Tongue (tissue), 2 donors: ENCODE data around the gene SPATS2. TPM values are rescaled to one million over a fixed set of nuclear protein-coding genes. Genes with fewer than 3 reads are reported as not detected.
"Not testable (repeated sequence)": the region's sequence is repeated elsewhere in the genome, so short reads cannot be mapped to it uniquely, and the experiment has no call there.

Experiments used
- DNase-seq: peaks from one replicate; pipeline ENCODE4 v3.0.0-alpha.2; 2015
- total RNA-seq: library from RNA; depleted of rRNA; stranded (reverse); fragments of >200 nt; gene quantifications from one replicate; pipeline ENCODE4 v1.2.3, GENCODE V29; 2014

Gene SPATS2
- total RNA-seq, 1 donor from 2014 or later: 28.7 TPM

DNA sequence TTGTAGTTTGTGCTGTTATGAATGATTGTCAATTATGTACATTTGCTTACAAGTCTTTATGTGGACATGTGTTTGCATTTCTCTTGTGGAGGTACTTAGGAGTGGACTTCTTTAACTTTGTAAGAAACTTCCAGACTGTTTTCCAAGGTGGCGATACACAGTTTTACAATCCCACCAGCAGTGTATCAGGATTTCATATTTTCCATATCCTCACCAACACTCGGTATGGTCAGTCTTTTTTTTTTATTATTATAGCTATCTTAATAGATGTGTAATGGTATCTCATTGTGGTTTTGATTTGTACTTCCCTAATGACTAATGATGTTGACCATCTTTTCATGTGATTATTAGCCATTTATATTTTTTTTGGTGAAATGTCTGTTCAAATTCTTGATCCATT lies 97.9 kb downstream of the SPATS2 start:
- DNase-seq: no peak

DNA sequence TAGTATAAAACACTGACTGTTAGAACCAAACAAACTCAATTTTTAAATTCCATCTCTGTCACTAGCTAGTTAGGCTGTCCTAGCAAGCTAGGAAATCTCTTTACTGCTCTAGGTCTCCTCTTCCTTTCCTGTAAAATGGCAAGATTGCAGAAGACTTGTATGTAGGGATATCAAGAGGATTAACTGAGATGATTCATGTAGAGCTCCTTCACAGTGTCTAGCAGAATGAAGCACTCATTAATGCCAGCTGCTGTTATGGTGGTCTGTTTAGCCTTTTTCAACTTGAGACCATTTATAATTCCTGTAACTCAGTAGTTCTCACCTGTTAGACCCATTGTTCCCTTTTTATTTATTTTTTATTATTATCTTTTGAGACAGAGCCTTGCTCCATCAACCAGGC lies 103.7 kb downstream of the SPATS2 start:
- no peak for DNase-seq

DNA sequence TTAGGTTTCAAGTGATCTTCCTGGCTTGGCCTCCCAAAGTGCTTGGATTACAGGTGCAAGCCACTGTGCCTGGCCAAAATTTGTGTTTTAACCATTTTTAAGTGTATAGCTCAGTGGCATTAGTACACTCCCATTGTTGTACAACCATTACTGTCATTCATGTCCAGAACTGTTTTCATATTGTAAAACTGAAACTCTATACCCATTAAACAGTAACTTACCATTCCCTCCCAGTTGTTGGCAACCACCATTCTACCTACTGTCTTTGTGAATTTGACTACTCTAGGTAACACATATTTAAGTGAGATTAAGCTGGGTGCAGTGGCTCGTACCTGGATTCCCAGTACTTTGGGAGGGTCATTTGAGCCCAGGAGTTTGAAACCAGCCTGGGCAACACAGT lies 104.3 kb downstream of the SPATS2 start:
- no peak for DNase-seq

DNA sequence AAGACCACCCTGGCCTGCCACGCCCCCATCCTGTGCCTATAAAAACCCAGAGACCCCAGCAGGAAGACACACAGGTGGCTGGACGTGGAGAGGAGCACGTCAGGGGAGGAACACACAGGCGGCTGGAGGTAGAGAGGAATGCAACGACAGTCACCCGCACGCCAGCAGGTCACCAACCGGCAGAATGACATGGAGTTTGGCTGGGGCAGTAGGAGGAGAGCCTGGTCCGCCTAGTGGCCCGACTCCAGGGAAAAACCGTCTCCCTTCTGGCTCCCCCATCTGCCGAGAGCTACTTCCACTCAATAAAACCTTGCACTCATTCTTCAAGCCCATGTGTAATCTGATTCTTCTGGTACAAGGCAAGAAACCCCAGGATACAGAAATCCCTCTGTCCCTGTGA lies 108.8 kb downstream of the SPATS2 start:
- no peak for DNase-seq

DNA sequence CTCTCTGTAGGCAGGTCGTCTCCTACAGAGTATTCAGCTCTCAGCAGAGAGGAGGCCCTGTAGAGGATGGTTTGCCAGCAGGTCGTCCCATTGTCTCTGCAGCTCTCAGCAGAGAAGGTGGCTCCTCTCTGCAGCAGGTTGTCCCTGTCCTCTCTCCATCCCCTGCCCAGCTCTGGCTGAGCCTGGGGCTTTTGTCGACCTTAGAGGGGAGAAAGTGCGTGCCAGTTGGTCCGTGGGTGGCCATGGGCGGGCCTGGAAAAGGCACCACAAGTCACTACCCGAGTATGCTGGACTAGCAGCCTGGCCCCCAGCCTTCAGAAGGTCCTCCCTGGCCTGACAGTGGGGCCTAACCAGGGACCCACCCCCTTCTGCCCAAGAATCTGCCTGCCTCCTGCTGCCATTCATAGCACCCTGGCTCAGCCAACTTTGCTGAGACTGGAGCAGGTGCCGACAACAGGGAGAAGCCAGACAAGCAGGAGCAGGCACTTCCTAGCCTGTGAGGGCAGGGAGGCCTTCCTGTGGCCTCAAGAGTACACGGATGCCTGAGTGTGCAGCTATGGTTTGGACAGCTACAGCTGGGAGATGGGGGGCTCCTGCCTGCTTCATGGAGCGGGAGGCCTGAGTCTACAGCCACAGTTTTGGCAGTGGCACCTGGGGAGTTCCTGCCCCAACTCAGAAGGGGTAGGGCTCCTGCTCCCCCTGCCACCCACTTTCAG lies 111.8 kb downstream of the SPATS2 start:
- DNase-seq: peak; percentile 6

DNA sequence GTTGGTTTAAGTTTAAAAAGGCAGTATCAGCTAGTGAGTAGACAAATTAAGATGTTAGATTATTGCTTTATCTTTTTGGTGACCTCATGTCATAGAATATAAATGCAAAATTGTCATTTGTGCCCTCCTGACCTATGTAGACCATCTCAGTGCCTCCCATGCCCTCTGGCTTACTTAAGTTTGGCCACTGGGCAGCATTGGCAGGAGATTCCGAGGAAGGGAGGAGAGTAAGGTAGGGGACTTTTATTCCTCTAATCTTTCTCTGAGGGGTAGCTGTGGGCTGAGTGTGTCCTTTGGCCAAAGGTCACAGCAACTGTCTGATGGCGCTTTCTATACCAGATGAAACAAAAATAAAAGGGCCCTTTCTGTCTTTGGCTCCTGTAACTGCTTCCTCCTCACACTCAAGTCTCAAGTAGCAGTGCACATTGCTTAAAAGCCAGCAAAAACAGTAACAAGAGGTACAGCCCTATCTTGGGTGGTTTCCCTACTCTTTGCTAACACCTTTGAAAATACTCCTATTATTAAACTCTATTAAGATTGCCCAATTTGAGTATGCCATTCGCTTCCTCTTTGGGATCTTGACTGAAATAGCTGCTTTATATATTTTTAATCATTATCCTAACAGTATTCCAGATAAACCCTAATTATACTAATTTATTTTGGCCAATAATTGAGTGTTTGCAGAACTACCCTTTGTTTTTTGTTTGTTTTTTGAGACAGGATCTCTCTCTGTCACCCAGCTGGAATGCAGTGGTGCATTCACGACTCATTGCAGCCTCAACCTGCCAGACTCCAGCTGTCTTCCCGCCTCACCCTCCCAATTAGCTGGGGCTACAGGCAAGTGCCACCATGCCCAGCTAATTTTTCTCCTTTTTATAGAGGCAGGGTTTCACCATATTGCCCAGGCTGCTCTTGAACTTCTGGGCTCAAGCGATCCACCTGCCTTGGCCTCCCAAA lies 115.1 kb downstream of the SPATS2 start:
- DNase-seq: no peak

DNA sequence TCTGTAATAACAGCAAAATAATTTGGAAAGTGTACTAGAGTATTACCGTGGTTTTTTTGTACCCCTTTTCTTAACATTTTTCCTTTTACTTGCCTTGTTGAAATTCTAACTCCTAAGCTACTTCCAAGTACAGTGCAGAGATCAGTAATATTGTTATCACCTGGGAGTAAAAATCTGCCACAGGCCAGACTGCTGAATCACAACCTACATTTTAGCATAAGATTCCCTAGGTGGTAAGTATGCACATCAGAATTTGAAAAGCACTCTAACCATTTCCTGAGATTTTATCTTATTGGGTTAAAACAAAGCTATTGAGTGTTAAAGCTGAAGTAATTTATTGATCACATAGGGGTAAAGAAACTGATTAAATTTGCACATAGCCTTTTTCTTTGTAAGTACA lies 116.4 kb downstream of the SPATS2 start:
- no peak for DNase-seq

DNA sequence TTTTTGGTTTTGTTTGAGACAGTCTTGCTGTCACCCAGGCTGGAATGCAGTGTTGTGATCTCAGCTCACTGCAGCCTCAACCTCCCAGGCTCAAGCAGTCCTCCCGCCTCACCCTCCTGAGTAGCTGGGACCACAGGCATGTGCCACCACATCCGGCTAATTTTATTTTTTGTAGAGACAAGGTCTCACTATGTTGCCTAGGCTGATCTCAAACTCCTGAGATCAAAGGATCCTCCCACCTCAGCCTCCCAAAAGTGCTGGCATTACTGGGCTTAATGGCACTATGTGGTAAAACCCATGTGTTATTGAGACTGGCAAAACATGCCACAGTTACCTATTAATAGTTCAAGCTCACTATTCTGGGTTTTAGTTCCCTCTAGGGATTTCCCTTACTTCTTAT lies 120.3 kb downstream of the SPATS2 start:
- no peak for DNase-seq

DNA sequence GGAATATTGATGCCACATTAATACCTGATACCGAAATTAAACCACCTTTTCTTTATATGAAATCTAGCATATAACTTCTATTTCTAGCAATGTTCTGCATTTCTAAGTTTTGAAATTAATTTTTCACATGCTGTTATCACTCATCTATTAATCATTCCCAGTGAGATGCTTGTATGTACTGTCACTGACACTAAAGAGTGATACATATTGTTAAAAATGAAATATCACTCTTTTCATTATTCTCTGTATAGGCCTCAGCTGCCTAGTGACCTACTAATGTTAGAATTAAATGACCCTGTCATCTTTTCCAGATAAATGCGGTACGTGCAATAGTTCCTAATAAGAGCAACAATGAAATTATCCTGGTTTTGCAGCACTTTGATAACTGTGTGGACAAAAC lies 121.9 kb downstream of the SPATS2 start:
- no peak for DNase-seq

DNA sequence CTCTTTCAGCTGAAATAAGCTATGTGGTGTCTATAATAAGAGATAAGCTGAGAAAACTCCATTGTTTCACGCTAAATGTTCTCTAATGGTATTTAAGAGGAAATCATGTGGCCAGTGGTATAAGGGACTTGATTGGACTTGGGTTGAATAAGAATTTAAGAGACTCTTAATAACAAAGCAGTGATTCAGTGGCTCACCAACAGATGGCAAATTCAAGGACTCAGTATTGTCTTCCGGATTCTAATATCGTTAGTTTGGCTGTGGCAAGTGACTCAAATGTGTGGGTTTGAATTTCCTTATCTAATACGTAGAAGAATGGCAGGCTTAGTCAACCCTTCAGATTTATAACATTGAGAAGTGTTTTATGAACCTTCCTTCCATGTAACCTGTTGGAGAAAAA lies 122.5 kb downstream of the SPATS2 start:
- no peak for DNase-seq

DNA sequence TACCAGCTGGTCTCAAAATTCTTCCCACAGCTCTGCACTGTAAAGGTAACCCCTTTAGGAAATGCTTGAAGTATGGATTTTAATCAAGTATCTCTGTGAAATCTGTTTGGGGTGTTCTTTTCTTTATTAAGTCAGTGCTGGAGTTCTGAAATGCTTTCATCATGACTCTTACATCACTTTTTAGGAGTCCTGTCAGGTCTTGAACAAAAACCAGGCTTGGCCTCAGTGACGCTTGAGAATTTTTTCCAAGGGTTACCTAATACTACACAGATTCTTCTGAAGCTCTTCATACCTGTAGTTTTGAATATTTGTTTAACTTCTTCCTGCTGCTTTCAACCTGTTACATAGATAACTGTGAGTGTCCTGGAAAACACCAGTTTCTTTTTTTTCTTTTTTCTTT lies 124.6 kb downstream of the SPATS2 start:
- no peak for DNase-seq

DNA sequence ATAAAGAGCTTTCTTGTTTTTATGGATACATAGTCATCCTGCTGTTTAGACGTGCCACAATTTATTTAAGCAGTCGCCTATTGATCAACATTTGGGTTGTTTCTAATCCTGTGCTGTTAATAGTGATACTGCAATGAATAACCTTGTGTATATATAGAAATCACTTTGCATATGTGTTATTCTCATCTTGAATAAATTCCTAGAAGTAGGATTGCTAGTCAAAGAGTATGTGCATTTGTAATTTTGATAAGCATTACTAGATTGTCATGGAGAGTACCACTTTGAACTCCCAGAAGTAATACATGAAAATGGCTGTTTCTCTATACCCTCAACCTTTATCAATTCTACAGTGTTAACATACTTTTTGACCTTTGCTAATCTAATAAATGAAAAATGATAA lies 126.6 kb downstream of the SPATS2 start:
- DNase-seq: no peak

DNA sequence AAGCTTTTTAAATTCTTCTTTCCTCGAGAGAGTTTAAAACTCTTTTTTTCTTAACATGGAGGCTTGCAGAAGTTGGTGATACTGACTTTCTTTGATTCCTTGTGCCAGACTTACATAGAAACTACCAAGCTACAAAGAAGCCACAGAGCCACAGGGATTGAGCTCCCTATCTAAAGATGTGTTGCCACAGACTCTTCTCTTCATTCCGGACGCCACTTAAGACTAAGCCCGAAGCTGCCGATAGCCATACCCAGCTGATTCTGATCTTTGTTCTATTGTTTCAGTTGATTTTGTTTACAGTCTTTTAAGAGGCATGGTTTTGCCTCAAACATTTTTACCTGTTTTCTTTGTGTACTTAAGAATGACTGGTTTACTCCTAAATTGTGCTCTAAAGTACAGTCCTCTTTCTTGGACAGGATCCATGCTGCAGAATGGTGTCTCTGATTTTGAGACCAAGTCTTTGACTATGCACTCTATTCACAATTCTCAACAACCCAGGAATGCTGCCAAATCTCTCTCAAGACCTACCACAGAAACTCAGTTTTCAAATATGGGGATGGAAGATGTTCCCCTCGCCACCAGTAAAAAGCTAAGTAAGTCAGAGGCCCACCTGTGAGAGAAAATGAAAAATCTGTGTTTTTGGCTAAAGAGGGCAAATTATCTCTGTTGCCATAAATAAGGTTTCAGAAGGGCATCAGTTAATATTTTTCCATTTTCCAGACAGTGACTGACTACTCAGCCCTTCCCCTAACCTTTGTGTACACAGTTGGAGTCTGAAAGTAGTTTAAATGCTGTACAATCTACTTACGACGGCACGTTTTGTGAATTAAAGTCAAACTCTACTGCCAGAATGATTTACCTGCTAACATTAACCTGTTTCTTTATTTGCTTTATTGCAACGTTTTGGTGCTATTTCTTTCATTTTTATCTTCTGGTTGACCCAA lies 129.4 kb downstream of the SPATS2 start:
- no peak for DNase-seq

DNA sequence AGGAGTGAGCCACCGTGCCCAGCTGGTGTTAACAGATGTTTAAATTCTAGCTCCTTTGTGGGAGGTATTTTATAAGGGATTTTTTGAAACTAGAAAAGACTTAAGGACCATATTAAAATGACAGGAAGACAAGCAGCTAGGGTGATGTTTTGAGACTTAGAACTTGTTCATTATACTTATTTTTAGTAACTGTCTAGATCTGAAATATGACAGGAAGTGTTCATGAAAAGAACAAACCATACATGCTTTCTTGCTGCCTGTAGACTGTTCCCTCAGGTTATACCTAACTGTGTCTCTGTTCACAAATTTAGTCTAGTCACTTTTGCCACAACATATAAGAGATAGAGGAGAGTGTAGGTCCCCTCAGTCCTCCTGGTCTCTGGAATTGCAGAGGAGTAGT lies 134.6 kb downstream of the SPATS2 start:
- no peak for DNase-seq

DNA sequence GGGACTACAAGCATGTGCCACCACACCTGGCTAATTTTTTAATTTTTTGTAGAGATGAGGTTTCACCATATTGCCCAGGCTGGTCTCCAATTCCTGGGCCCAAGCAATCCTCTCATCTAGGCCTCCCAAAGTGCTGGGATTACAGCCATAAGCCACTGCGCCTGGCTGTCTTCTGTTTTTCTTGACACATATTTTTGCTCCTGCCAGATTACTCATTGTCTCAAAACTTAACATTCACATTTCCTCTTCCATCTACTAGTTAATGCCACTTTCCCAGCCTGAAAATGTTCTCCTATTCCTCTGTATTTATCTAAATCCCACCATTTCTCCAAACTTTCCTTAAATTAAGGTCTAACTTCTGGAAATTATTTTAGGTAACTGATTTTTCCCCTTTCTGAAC lies 135.3 kb downstream of the SPATS2 start:
- DNase-seq: no peak

DNA sequence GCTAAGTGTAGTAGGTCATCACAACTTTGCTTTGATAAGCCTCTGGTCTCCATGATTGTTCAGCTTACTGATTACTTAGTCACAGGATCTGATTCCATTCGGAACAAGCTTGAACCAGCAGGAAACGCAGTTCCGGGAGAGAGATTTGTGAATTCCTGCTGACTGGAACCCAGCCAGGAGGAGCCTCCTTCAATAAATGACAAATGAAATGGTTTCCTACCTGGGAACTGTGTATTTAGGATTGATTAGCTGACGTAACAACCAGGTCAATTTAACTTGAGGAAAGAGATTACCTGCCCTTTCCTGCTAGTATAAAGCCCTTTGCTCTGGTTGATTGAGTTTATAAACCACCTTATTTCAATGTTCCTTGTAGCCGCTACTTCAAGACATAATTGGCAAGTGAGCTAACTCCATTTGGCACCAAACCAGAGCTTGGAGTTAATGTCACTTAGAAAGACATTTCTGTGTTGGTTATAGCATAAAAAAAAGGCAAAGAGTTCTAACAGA lies 136.5 kb downstream of the SPATS2 start:
- DNase-seq: peak; percentile 21

DNA sequence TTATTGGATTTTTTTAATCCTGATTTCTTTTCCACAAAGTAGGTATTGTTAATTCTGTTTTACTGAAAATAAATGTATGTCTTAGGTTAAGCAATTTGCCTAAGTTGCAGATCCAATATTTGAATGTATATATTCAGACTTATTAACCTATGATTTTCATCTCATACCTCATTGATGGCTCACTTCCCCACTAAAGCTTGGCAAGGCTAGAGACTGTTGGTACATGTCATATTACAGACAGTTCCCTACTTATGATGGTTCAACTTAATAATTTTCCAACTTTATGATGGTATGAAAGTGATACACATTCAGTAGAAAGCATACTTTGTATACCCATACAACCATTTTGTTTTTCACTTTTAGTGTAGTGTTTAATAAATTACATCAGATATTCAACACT lies 138.4 kb downstream of the SPATS2 start:
- DNase-seq: no peak

DNA sequence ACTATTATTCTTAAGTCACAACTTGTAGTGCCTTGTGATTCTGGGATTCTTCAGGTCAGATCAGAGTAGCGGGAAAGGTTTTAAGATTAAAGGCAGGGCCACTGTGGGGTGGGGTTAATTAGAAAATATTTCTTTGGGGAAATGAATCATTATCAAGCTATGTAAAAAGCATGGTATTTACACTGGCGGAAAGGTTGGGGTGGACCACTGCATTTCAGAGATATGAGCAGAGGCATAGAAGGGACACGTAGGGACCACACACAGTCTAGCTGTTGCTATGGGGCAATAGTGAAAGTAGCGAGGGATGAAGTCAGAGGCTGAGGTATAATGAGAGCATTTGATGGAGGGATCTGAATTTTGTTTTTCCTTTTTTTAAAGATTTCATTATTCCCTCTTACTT lies 139.9 kb downstream of the SPATS2 start:
- DNase-seq: no peak

DNA sequence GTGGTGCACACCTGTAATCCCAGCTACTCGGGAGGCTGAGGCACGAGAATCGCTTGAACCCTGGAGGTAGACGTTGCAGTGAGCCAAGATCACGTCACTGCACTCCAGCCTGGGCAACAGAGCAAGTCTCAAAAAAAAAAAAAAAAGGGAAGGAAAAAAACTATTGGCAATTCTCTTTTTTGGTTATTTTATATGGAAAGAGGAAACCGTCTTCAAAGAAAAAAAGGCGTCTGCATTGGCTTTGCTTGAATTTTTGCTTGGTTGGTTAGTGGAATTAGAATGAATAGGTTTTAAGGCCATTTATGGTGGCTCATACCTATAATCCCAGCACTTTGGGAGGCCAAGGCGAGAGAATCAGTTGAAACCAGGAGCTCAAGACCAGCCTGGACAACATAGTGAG lies 142.4 kb downstream of the SPATS2 start:
- not testable (repeated sequence) for DNase-seq

DNA sequence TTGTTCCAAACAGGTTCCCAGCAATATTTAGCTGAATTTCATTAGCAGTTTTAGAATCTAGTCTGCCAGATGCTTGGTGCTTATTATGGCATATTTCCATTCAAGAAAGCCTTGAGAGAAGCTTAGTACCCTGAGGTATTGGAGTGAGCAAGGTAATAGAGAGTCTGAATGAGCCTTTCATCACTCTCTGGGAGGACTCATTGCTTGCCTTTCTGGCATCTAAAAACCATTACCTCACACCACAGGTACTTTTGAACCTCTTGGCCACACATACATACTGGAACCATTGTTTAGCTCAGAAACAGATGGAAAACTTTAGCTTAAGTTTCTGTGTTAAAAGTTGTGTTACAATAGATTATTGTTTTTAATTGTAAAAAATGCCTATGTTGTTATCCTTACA lies 144.1 kb downstream of the SPATS2 start:
- no peak for DNase-seq

DNA sequence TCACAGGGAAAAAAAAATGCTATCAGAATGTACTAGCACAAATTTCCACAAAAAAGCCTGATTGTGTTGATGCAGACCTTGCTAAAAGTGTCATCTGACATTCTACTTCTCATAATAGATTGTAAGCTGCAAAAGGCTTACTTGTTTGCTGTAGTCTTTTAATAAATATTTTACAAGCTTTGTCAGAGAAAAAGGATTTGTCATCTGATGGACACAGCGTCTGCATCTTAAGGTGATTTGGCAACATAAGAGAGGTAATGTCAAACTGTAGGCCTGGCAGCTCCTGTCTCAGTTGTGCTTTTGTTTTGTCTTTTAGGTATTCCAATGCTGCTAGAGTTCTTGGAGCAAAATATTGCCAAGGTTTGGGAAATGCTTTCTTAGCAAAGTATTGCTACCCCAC lies 145.3 kb downstream of the SPATS2 start:
- no peak for DNase-seq

DNA sequence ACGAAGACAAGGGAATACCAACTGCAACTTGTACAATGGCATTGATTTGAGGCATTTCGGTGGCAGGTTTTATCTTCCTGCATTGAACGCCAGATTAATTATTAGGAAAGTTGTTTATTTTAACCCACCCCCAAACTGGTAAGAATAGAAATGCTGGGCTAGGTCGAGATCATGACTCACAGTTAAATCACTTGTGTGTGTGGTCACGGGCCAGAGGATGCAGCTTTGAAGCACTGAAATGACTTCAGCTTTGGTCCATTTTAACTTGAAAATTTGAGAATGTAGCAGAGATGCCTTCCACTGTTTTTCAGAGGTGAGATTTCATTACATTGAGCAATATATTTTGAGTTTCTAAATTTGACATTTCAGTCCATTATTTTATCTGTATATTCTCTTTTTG lies 148.0 kb downstream of the SPATS2 start:
- no peak for DNase-seq
